GM21526 (cell line): ENCODE data around the gene RPRD1A.
"Not testable (repeated sequence)": the region's sequence is repeated elsewhere in the genome, so short reads cannot be mapped to it uniquely, and the experiment has no call there.

Experiments used
- ATAC-seq: cut with Tn5 transposase; IDR thresholded peaks from one replicate; pipeline ENCODE4 v1.9.1; 2021; ENCODE audit warnings: moderate library complexity; ENCODE audit not compliant: unreplicated experiment, low FRiP score

Gene RPRD1A

DNA sequence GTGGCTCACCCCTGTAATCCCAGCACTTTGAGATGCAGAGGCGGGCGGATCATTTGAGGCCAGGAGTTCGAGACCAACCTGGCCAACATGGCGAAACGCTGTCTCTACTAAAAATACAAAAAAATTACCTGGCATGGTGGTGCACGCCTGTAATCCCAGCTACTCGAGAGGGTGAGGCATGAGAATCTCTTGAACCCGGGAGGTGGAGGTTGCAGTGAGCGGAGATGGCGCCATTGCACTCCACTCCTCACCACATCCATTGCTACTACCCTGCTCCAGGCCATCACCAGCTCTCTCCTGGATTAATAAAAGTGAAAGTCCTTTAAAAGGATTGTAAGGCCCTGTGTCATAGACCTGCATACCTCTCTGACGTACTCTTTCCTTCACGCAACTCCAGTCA is 93.7 kb downstream of the RPRD1A start:
- ATAC-seq, result no peak

- peak; percentile 86 for ATAC-seq
These were observed 95.0 kb downstream of the RPRD1A start, which contains the start of gene RMP24 for GRCh38 chr18:35972197-35973000. Gene RMP24, plus strand, starts transcription at chr18:35972679.

DNA sequence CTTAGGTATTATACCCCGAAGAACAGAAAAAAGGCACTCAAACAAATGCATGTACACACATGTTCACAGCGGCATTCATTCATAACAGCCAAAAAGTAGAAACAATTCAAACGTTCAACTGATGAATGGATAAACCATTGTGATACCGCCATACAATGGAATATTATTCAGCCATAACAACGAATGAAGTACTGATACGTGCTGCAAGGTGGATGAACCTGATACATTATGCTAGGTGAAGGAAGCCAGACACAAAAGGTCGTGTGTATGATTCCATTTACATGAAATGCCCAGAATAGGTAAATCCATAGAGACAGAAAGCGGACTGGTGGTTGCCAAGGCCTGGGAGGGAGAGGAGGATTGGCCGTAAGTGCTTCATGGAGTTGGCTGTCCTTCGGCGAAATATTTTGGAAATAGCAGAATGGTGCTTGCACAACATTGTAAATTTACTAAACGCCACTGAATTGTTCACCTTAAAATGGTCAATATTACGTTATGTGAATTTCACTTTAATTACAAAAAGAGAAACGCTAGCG is 95.6 kb downstream of the RPRD1A start:
- peak; percentile 5 for ATAC-seq

- no peak for ATAC-seq
These were observed 97.7 kb downstream of the RPRD1A start for GRCh38 chr18:35969676-35970075.

DNA sequence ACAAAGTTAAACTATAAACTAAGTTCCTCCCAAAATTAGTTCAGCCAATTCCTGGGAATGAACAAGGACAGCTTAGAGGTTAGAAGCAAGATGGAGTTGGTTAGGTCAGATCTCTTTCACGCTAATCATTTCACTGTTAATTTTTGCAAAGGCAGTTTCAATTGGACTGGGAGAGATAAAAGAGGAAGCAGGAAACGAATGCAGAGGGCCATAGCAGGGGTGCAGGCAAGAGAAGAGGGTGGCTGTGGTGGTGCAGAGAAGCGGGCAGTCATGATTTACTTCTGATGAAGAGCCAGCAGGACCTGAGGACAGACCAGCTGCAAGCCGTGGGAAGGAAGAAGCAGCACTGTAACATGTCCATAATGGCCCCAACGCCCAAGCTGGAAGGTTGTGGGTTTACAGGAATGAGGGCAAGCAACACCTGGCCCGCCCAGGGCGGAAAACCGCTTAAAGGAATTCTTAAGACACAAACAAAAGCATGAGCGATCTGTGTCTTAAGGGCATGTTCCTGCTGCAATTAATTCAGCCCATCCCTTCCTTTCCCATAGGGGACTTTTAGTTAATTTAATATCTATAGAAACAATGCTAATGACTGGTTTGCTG is 99.0 kb downstream of the RPRD1A start:
- no peak for ATAC-seq

GRCh38 chr18:35967866-35968265 is 99.5 kb downstream of the RPRD1A start:
- not testable (repeated sequence) for ATAC-seq

DNA sequence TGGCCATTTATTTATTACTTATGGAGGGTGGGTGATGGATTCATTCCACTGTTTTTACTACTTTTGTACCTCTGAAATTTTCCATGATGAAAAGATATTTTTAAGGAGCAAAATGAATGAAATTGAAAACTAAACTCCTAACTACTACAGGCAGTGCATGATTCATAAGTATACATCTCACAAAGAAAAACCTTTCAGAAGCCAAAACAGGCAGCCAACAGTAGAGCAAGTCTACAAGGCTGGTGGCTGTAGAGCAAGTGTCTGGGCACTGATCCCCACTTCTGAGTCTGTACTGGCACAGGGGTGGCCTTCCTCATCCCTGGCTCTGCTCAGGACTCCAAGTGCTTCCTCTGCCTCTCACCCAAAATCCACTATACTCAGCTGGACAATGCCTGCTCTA is 103.0 kb downstream of the RPRD1A start:
- no peak for ATAC-seq

GRCh38 chr18:35962320-35962719 is 105.0 kb downstream of the RPRD1A start:
- ATAC-seq, result no peak

DNA sequence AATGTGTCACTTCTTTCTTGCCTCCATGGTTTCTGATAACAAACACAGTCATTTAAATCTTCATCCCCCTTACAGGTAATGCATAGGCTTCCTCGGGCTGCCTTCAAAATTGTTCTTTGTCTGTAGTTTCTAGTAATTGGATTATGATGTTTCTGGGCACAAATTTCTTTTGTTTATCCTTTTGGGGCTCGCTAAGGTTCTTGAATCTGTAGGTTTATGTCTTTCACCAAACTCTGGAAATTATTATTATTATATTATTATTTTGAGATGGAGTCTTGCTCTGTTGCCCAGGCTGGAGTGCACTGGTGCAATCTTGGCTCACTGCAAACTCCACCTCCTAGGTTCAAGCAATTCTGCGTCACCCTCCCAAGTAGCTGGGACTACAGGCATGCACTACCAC is 111.1 kb downstream of the RPRD1A start:
- no peak for ATAC-seq

GRCh38 chr18:35953688-35954087 is 113.7 kb downstream of the RPRD1A start:
- ATAC-seq, result no peak

- ATAC-seq, result no peak
These were observed 116.8 kb downstream of the RPRD1A start for GRCh38 chr18:35950628-35950982.

- no peak for ATAC-seq
These were observed 117.3 kb downstream of the RPRD1A start for GRCh38 chr18:35949903-35950627.

DNA sequence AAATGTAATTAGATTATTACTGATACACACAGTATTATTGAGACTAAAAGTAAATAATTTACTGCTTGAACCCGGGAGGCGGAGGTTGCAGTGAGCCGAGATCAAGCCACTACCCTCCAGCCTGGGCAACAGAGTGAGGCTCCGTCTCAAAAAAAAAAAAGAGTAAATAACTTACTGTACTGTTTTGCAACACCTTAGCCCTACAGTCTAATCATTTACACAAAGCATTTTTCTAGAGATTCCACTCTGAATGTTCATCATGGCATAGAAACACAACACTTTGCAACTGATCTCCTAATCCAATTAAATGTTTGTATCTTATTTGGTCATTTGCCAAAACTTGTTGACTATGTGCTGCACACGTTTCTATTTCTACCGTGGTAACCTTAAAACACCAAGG is 118.3 kb downstream of the RPRD1A start:
- ATAC-seq, result no peak

- no peak for ATAC-seq
These were observed 119.3 kb downstream of the RPRD1A start for GRCh38 chr18:35948080-35948479.

DNA sequence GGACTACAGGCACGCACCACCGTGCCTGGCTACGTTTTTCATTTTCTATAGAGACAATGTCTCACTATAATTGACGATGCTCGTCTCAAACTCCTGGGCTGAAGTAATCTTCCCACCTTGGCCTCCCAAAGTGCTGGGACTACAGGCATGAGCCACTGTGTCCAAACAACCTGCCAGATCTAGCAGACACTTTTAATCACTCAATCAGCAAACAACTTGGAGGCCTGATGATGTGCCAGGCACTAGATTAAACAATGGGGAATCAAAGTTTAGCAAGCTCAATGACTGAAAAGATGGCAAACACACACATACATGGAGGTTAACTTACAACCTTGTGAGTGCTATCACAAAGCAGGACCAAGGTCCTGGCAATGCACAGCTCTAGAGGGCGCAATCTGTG is 124.7 kb downstream of the RPRD1A start:
- no peak for ATAC-seq

GRCh38 chr18:35942133-35942532 is 125.2 kb downstream of the RPRD1A start:
- ATAC-seq, result no peak

GRCh38 chr18:35941299-35941698 is 126.1 kb downstream of the RPRD1A start:
- ATAC-seq, result no peak
